ENCODE measurements around the gene B3GALT4.
"Not testable (repeated sequence)": the region's sequence is repeated elsewhere in the genome, so short reads cannot be mapped to it uniquely, and the experiment has no call there.

The B3GALT4 gene

GRCh38 chr6:33272275-33273128 lies 4.4 kb upstream of the B3GALT4 start:
- no peak for DNase-seq

GRCh38 chr6:33273129-33273923 lies 3.6 kb upstream of the B3GALT4 start:
- DNase-seq: no peak

GRCh38 chr6:33273924-33274902 lies 2.7 kb upstream of the B3GALT4 start:
- no peak for DNase-seq

GRCh38 chr6:33275795-33276580 lies 935 bp upstream of the B3GALT4 start:
- DNase-seq: not testable (repeated sequence)

GRCh38 chr6:33276581-33276863 lies 401 bp upstream of the B3GALT4 start:
- no peak for DNase-seq

- peak; percentile 35 for DNase-seq
These were observed 904 bp downstream of the B3GALT4 start for GRCh38 chr6:33277663-33278391.

GRCh38 chr6:33278392-33278741 lies 1.4 kb downstream of the B3GALT4 start:
- DNase-seq: no peak

- no peak for DNase-seq
These were observed 1.9 kb downstream of the B3GALT4 start for GRCh38 chr6:33278810-33279209.

GRCh38 chr6:33279257-33279695 lies 2.4 kb downstream of the B3GALT4 start:
- no peak for DNase-seq

- no peak for DNase-seq
These were observed 3.1 kb downstream of the B3GALT4 start for GRCh38 chr6:33279971-33280511.

GRCh38 chr6:33280539-33280938 lies 3.6 kb downstream of the B3GALT4 start:
- no peak for DNase-seq

- not testable (repeated sequence) for DNase-seq
These were observed 8.3 kb downstream of the B3GALT4 start for GRCh38 chr6:33285214-33285613.

- DNase-seq: no peak
These were observed 10.3 kb downstream of the B3GALT4 start for GRCh38 chr6:33286946-33287914.

GRCh38 chr6:33288141-33288920 lies 11.4 kb downstream of the B3GALT4 start:
- DNase-seq: no peak

- DNase-seq: peak; percentile 74
These were observed 12.2 kb downstream of the B3GALT4 start, which contains the start of the genes PFDN6 and WDR46 for GRCh38 chr6:33288921-33289783. Gene PFDN6, plus strand, starts transcription at chr6:33289601. Its CDS starts 256 bp downstream, at chr6:33289857. Gene WDR46, minus strand, starts transcription at chr6:33289239. Its CDS starts 69 bp downstream, at chr6:33289170.

GRCh38 chr6:33289784-33290315 lies 12.9 kb downstream of the B3GALT4 start:
- DNase-seq: no peak

- DNase-seq: no peak
These were observed 13.5 kb downstream of the B3GALT4 start for GRCh38 chr6:33290459-33290858.
